ENCODE results near the gene PANK1. TPM values are rescaled to one million over a fixed set of nuclear protein-coding genes. Genes with fewer than 3 reads are reported as not detected.

PANK1 gene
- total and polyA plus RNA-seq, 2 of the 8 experiments (the other 6 are each of a cell fraction or from before 2014, with no cell fraction given), result 18.5 to 40.4 TPM

DNA sequence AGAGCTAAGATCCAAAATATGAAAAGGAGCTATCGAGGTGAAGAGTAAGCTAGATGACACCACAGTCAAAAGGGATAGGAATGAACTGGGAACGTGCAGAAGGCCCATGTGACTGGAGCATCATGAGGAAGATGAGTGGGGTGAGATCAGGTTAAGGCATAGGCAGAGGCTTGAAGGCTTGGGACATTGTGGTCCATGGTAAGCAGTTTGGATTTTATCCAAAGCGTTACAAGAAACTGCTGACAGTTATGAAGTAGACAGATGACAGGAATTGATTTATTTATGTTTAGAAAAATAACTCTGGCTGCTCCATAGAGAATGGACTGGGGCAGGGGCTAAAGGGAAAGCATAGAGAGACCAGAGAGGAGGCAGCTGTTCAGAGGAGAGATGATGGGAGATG, 18.1 kb upstream of the PANK1 start (continued):
- TF ChIP-seq HDAC6 (IDR thresholded peaks at IDR 0.05; ENCODE audit: low read depth, low read length), result no peak
- no peak for TF ChIP-seq SAP30 (IDR thresholded peaks at IDR 0.05; ENCODE audit: insufficient read depth, insufficient replicate concordance, low read length)
- no peak for TF ChIP-seq CHD2 (IDR thresholded peaks at IDR 0.05; ENCODE audit: low read length)
- TF ChIP-seq POU5F1 (IDR thresholded peaks at IDR 0.05; ENCODE audit: low read depth, low read length), result no peak
- no peak for TF ChIP-seq SRF (IDR thresholded peaks at IDR 0.05; ENCODE audit: low read depth, low read length)
- no peak for TF ChIP-seq FOSL1 (IDR thresholded peaks at IDR 0.05; ENCODE audit: insufficient read depth, low read depth, low read length)
- no peak for TF ChIP-seq RAD21 (IDR thresholded peaks at IDR 0.05 in 1 of 2, conservative IDR thresholded peaks at IDR 0.05 in 1 of 2; ENCODE audit: low read depth in 2 of 2, low read length in 2 of 2)
- TF ChIP-seq RNF2 (IDR thresholded peaks at IDR 0.05; ENCODE audit: borderline replicate concordance, low read depth, low read length, missing control alignments, poor library complexity, severe bottlenecking), result no peak
- no peak for TF ChIP-seq KDM1A (IDR thresholded peaks at IDR 0.05; ENCODE audit: borderline replicate concordance, low read length)

Data from H1 (cell line).